Ovary (tissue), 9 donors: ENCODE data around the gene ATP6V0A4. TPM values are rescaled to one million over a fixed set of nuclear protein-coding genes. Genes with fewer than 3 reads are reported as not detected.

Experiments used
- DNase-seq, 5 donors: peaks; one replicate each; pipeline ENCODE4 v3.0.0-alpha.2; 2019 to 2020
- H3K27ac ChIP-seq, 2 donors: fragments of 200-600 bp; one replicate each; pipeline versions ENCODE4 v1.5.1 to v1.8.0; 2019 to 2022
- H3K27me3 ChIP-seq: fragments of 200-600 bp; one replicate; pipeline ENCODE4 v1.8.0; 2022
- H3K36me3 ChIP-seq: fragments of 200-600 bp; sonication (generic); one replicate; pipeline ENCODE4 v1.5.1; 2019
- H3K4me1 ChIP-seq: one replicate; pipeline ENCODE4 v1.8.1; 2013; ENCODE audit warnings: mild to moderate bottlenecking, moderate library complexity; ENCODE audit not compliant: insufficient read depth
- H3K4me3 ChIP-seq: fragments of 200-600 bp; sonication (generic); one replicate; pipeline ENCODE4 v1.5.1; 2017
- H3K9me3 ChIP-seq, 2 donors: fragments of 200-600 bp in 1 of 2; sonication (generic) in 1 of 2; one replicate each; pipeline versions ENCODE4 v1.5.1 to v1.8.1; 2013 to 2019; ENCODE audit warnings: mild to moderate bottlenecking in 1 of 2, moderate library complexity in 1 of 2
- CTCF ChIP-seq, 3 donors: fragments of 450-650 bp in 2 of 3; fragments of 200-600 bp in 1 of 3; IDR thresholded peaks; one replicate each; pipeline versions ENCODE4 v1.5.1 to v1.8.0; 2016 to 2022; ENCODE audit warnings: antibody characterized with exemption in 3 of 3, mild to moderate bottlenecking in 1 of 3
- EP300 ChIP-seq: sonication (generic); formaldehyde crosslinking; IDR thresholded peaks from one replicate; pipeline ENCODE4 v1.6.1; 2017; ENCODE audit warnings: antibody characterized with exemption
- POLR2A ChIP-seq: fragments of 450-650 bp; IDR thresholded peaks from one replicate; pipeline ENCODE4 v1.6.1; 2017; ENCODE audit warnings: antibody characterized with exemption, mild to moderate bottlenecking, moderate library complexity
- WGBS, 3 donors: extraction: QIAGEN DNeasy Blood & Tissue Kit in 1 of 3; methylation state at CpG; one replicate each; pipeline versions ENCODE4 v1.1.5 to v1.1.7; 2013 to 2017; 5-methylcytosine and 5-hydroxymethylcytosine counted together
- intact Hi-C, 4 donors: fragments of 100-400 bp; cut with DNase I; formaldehyde crosslinking; loops; one replicate each; pipeline versions ENCODE4 v1.11.0 to v1.15.1; 2022 to 2023
- polyA plus RNA-seq, 2 donors: library from polyadenylated mRNA; stranded (reverse); fragments of 200-250 nt in 1 of 2; fragments of 350-450 nt in 1 of 2; fragmentation: Illumina TruSeq in 1 of 2; extraction: RNeasy Lipid Tissue Mini Kit (QIAGEN cat#74804) in 1 of 2; gene quantifications; one replicate each; pipeline ENCODE4 v1.2.3, GENCODE V29; 2013 to 2014
- total RNA-seq, 7 donors: library from RNA; depleted of rRNA in 2 of 7; stranded (reverse); fragments of >200 nt in 2 of 7; fragmentation: NEBNext Ultra II Directional in 3 of 7; extraction: Animal tissue kit (Norgen Biotek cat#: 25700) in 3 of 7; gene quantifications; one replicate each; pipeline versions ENCODE4 v1.1.0 to v1.2.4, GENCODE V29; 2016 to 2023
- donor health status: DM: no; HTN: no; CAD: no; lungs with moderate emphysema.
- donor health status: DM: no; HTN: no; CAD: no.
- donor health status: Bipolar disorder and iron deficiency.
- donor health status: DM: yes; HTN: yes; CAD: no.
- donor health status: DM: no; HTN: no; CAD: no.
- donor health status: DM: yes; HTN: yes; CAD: no.

Gene ATP6V0A4
- total and polyA plus RNA-seq, 9 donors = 1.7 TPM; not detected in 8

GRCh38 chr7:138705167-138705566, 92.8 kb downstream of the ATP6V0A4 start:
- no peaks in the 10 kb centered on the region for H3K4me1 ChIP-seq
- 78 to 79% (median 79%) methylated on average over 7 of the region's 7 CpGs for WGBS, 3 donors
- H3K9me3 ChIP-seq = no peaks in the 10 kb centered on the region
- no peak for DNase-seq
- intact Hi-C loops = no loop called here
- H3K36me3 ChIP-seq = no peaks in the 10 kb centered on the region
- TF ChIP-seq POLR2A (no peak), EP300 (no peak), CTCF (IDR thresholded peaks at IDR 0.05) (no peak)
- H3K27me3 ChIP-seq = no peaks in the 10 kb centered on the region
- H3K4me3 ChIP-seq = no peak overlapping the region
- no peak overlapping the region for H3K27ac ChIP-seq

GRCh38 chr7:138701537-138701923, 96.5 kb downstream of the ATP6V0A4 start:
- TF ChIP-seq EP300 (no peak), POLR2A (no peak), CTCF (IDR thresholded peaks at IDR 0.05) (no peak)
- Histone ChIP-seq H3K27me3 (no peaks in the 10 kb centered on the region), H3K27ac (no peak overlapping the region), H3K4me1 (no peaks in the 10 kb centered on the region), H3K9me3 (no peaks in the 10 kb centered on the region), H3K4me3 (no peak overlapping the region), H3K36me3 (no peaks in the 10 kb centered on the region)
- intact Hi-C loops = no loop called here
- 95 to 100% (median 98%) methylated on average over 2 of the region's 2 CpGs for WGBS, 3 donors
- DNase-seq = no peak

- TF ChIP-seq CTCF (IDR thresholded peaks at IDR 0.05) = no peak
- TF ChIP-seq EP300 = no peak
- no peak for TF ChIP-seq POLR2A
- Histone ChIP-seq H3K27ac (no peak within 1 kb of the TSS), H3K27me3 (no peaks in the 10 kb centered on the region), H3K4me1 (no peaks in the 10 kb centered on the region), H3K9me3 (no peaks in the 10 kb centered on the region), H3K36me3 (no peaks in the 10 kb centered on the region), H3K4me3 (no peak within 1 kb of the TSS)
- no peak for DNase-seq
- WGBS, 3 donors = 75 to 80% (median 79%) methylated on average over 7 of the region's 7 CpGs
- intact Hi-C loops = no loop called here
These were observed 97.0 kb downstream of the ATP6V0A4 start, which contains the start of gene SVOPL for GRCh38 chr7:138700857-138701536. Gene SVOPL (minus strand): TSS chr7:138701362. CDS start chr7:138679045, 22,317 bp downstream.

GRCh38 chr7:138699661-138700060, 98.3 kb downstream of the ATP6V0A4 start:
- no peaks in the 10 kb centered on the region for H3K4me1 ChIP-seq
- no peak overlapping the region for H3K27ac ChIP-seq
- no peaks in the 10 kb centered on the region for H3K36me3 ChIP-seq
- DNase-seq = no peak
- no peaks in the 10 kb centered on the region for H3K27me3 ChIP-seq
- H3K9me3 ChIP-seq = no peaks in the 10 kb centered on the region
- WGBS, 3 donors = 78 to 88% (median 86%) methylated on average over 9 of the region's 9 CpGs
- intact Hi-C loops = no loop called here
- H3K4me3 ChIP-seq = no peak overlapping the region
- TF ChIP-seq POLR2A (no peak), EP300 (no peak), CTCF (IDR thresholded peaks at IDR 0.05) (no peak)
